ENCODE results near the gene LNPK.
"Not testable (repeated sequence)": the region's sequence is repeated elsewhere in the genome, so short reads cannot be mapped to it uniquely, and the experiment has no call there.

LNPK gene

GRCh38 chr2:175973373-175973772 lies 28.7 kb downstream of the LNPK start:
- no peak for DNase-seq (ENCODE audit: low read depth, low spot score)

- DNase-seq (ENCODE audit: low read depth, low spot score): no peak
Measured at GRCh38 chr2:175966839-175967238, 35.2 kb downstream of the LNPK start.

DNA sequence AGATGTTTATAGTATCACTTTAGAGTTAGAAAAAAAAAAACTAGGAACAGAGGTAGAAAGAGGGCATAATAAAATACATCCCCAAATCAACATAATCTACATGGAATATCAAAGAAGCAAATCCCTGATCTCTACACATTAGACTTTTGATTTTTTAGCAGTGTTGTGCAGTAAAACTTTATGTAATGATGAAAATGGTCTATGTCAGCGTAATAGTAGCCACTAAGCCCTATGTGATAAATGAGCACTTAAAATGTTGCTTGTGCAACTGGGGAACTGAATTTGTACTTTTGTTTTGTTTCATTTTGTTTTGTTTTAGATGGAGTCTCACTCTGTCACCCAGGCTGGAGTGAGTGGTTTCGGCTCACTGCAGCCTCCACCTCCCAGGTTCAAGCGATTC lies 36.3 kb downstream of the LNPK start:
- no peak for DNase-seq (ENCODE audit: low read depth, low spot score)

DNA sequence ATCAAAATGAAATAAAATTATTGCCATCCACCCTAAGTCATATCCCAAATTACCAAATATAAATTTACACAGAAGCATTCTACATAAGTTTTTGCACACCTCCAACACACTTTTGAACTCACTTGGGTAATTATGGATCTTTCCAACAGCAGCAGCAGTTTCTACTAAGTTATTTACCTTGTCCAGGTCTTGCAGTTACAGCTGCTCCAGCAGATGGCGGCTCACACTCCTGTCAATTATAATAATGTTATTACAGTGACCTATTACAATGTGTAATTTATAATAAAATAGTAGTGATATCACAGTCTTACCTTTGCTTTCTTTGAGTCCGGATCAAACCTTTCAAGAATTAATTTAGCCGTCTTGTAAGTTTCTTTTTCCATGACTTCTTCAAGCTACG lies 37.9 kb downstream of the LNPK start:
- no peak for DNase-seq (ENCODE audit: low read depth, low spot score)

DNA sequence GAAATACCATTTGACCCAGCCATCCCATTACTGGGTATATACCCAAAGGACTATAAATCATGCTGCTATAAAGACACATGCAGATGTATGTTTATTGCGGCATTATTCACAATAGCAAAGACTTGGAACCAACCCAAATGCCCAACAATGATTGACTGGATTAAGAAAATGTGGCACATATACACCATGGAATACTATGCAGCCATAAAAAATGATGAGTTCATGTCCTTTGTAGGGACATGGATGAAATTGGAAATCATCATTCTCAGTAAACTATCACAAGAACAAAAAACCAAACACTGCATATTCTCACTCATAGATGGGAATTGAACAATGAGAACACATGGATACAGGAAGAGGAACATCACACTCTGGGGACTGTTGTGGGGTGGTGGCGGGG lies 38.9 kb downstream of the LNPK start:
- not testable (repeated sequence) for DNase-seq (ENCODE audit: low read depth, low spot score)

DNA sequence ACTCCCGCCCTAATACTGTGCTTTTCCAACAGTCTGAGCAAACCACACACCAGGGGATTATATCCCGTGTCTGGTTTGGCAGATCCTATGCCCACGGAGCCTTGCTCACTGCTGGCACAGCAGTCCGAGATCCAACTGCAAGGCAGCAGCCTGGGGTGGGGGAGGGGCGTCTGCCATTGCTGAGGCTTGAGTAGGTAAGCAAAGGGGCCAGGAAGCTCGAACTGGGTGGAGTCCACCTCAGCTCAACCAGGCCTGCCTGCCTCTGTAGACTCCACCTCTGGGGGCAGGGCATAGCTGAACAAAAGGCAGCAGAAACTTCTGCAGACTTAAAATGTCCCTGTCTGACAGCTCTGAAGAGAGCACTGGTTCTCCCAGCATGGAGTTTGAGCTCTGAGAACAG lies 44.2 kb downstream of the LNPK start:
- no peak for DNase-seq (ENCODE audit: low read depth, low spot score)

GRCh38 chr2:175955136-175955535 lies 46.9 kb downstream of the LNPK start:
- DNase-seq (ENCODE audit: low read depth, low spot score): no peak

DNA sequence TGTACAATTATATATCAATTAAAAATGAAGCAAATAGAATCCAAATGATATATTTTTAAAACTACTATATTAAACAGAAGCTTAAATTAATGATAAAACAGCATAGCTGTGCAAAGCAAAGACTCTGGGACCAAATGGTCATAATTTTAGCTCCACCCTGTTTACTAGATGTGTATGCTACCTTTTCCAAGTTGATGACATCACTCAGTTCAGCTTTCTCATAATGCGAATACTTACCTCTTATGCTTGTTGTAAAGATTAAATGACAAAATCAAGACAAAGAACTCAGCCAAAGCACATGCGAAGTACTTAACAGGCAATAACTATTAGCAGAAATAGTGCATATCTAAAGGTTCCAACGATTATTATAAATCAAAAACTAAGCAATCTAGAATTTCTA lies 51.6 kb downstream of the LNPK start:
- no peak for DNase-seq (ENCODE audit: low read depth, low spot score)

GRCh38 chr2:175948191-175948590 lies 53.9 kb downstream of the LNPK start:
- no peak for DNase-seq (ENCODE audit: low read depth, low spot score)

DNA sequence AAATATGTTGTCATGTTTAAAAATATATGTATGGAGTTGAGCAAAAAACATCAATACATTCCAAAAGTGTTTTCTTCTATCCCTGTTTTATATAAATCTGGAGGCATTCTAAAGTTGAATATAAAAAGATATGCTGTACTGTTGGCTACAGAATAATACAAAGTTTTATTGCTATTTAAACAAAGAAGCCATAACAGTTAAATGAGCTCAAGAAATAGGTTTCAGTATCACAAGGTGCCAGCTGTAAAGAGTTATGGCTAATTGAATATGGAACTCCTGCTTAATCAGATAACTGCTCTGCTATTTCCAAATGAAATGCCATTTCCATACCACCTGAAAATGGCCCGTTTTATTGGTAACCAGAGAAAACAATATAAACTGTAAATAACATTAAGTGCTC lies 55.0 kb downstream of the LNPK start:
- DNase-seq (ENCODE audit: low read depth, low spot score): no peak

DNA sequence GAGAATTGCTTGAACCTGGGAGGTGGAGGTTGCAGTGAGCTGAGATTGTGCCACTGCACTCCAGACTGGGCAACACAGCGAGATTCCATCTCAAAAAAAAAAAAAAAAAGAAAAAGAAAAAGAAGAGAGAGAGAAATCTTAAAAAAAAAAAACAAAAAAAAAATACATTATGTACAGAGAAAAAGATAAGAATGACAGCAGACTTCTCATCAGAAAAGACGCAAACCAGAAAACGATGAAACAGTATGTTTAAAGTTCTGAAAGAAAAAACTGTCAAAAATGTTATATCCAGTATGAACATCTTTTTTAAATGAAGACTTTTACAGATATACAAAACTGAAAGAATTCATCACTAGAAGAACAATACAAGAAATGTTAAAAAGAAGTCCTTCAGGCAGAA lies 60.4 kb downstream of the LNPK start:
- DNase-seq (ENCODE audit: low read depth, low spot score): no peak

GRCh38 chr2:175937216-175937615 lies 64.9 kb downstream of the LNPK start:
- no peak for DNase-seq (ENCODE audit: low read depth, low spot score)

- DNase-seq (ENCODE audit: low read depth, low spot score): no peak
Measured at GRCh38 chr2:175935289-175936181, 66.5 kb downstream of the LNPK start.

DNA sequence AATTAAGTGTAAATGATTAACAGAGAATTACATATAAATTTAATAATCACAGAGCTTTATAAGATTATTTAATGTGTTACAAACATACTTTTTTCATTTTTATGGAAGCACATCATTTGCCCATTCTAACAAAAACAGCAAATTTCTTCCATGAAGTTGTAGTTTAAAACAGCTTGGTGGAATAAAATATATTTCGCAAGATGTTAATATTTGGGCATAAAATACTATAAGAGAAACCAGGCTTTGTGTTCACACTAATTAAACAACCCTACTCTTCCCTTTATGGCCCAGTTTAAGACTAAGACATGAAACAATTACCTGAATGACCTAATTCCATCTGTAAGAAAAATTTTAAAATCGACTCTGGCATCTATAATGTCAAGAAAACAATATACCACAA lies 69.4 kb downstream of the LNPK start:
- DNase-seq (ENCODE audit: low read depth, low spot score): no peak

- no peak for DNase-seq (ENCODE audit: low read depth, low spot score)
Measured at GRCh38 chr2:175931805-175932204, 70.3 kb downstream of the LNPK start.

DNA sequence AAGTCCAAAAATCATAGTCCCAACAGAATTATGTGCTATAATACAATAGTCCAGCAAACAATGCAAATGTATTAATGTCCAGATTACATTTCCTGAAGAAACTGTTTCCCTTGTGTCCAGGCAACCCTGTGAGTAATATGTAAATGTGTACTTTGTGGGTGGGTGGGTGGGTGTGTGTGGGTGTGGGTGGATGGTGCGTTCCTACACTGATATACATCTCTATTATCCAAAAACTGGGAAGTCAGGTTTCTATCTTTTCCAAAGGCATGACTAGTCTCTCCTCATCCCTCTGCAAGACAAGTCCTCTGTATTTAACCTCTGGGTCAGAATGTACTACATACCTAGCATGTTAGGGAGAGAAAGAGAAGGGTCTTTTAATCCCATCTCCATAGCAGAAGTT lies 71.6 kb downstream of the LNPK start:
- no peak for DNase-seq (ENCODE audit: low read depth, low spot score)

DNA sequence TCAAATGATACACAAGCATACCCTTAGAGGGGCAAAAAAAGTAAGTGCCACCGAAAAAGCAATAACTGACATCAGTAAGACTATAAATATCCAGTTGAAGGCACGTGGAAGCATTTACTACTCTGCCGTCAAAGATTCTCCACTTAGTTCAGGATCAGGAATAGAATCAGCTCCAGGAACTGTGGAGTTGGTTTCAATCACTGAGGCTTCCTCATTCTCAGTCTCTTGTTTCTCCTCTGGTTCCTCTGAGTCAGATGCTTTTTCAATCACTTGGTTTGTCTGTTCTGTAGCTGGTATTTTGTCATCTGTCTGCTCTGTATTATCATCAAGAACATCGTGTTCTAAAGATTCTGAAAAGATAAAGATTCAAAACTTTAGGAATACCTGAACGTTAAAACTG lies 72.2 kb downstream of the LNPK start:
- DNase-seq (ENCODE audit: low read depth, low spot score): no peak

DNA sequence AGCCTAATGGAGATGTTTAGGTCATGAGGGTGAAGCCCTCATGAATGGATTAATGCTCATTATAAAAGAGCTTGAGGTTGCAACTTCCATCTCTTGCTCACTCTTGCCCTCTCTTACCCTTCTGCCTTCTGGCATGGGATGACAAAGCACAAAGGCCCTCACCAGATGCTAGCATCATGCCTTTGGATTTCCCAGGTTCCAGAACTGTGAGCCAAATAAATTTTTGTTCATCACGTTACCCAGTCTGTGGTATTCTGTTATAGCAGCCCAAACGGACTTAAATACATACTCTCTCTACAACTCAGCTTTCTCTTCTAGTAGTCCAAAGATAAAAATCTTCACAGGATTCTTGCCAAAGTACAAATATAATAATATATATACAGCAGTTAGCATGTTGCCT lies 75.8 kb downstream of the LNPK start:
- no peak for DNase-seq (ENCODE audit: low read depth, low spot score)

DNA sequence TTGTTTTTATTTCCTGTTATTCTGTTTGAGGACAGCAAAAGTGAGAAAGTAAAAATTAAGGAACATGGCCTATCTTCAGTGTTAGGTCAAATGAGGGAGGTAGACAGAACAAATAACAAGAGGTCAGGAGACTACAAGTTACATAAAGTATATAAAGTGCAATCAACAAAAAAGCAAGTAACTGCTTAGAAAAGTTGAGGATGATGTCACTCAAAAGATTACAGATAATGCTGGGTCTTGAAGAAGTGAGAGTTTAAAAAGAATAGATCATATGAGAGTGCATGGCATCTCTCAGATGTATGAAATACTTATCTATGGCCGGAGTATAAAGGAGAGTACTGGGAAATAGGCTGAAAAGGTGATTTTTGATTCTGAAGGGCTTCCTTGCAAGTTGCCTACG lies 79.9 kb downstream of the LNPK start:
- no peak for DNase-seq (ENCODE audit: low read depth, low spot score)

DNA sequence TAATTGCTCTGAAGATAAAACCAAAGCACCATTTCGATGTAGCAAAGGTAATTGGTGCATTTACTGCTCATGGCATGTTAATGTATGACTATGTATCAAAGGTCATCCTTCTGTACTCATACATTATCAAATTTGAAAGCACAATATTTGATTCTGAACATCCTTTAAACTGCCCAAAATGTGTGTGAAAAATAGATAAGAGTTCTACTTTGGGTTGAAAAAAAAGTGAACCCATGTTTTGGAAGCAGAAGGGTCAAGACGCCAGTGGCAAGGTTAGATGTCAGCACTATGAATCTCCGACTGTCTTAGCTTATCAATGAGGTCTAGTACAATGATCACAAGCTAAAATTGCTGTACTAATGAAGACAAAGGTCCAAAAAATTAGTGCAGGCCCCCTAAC lies 83.1 kb downstream of the LNPK start:
- no peak for DNase-seq (ENCODE audit: low read depth, low spot score)

DNA sequence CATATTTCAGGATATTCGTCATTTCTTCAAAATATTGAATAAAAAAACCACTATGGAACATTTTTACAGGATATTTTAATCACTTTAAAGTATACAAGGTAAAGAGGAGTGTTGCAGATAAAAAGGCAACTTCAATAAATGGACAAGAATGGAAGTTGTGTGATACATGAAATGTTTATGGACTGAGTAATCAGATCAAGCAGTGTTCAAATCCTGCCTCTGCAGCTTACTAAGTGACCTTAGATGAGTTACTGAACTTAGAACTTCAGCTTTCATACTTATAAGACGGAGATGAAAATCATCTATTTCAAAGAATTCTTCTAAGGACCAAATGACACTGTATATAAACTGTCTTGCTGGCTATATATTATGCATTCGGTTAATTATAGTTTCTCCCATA lies 87.2 kb downstream of the LNPK start:
- no peak for DNase-seq (ENCODE audit: low read depth, low spot score)

DNA sequence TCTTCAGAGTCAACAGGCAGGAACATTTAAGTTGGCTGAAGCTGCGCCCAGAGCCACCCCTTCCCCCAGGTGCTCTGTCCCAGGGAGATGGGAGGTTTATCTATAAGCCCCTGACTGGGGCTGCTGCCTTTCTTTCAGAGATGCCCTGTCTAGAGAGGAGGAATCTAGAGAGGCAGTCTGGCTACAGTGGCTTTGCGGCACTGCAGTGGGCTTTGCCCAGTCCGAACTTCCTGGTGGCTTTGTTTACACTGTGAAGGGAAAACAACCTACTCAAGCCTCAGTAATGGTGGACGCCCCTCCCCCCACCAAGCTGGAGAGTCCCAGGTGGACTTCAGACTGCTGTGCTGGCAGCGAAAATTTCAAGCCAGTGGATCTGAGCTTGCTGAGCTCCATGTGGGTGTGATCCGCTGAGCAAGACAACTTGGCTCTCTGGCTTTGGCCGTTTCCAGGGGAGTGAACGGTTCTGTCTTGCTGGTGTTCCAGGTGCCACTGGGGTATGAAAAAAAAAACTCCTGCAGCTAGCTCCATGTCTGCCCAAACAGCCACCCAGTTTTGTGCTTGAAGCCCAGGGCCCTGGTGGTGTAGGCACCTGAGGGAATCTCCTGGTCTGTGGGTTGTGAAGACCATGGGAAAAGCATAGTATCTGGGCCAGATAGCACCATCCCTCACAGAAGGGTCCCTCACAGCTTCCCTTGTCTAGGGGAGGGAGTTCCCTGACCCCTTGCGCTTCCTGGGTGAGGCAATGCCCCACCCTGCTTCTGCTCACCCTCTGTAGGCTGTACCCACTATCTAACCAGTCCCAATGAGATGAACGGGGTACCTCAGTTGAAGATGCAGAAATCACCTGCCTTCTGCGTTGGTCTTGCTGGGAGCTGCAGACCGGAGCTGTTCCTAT lies 88.0 kb downstream of the LNPK start:
- DNase-seq (ENCODE audit: low read depth, low spot score): not testable (repeated sequence)

DNA sequence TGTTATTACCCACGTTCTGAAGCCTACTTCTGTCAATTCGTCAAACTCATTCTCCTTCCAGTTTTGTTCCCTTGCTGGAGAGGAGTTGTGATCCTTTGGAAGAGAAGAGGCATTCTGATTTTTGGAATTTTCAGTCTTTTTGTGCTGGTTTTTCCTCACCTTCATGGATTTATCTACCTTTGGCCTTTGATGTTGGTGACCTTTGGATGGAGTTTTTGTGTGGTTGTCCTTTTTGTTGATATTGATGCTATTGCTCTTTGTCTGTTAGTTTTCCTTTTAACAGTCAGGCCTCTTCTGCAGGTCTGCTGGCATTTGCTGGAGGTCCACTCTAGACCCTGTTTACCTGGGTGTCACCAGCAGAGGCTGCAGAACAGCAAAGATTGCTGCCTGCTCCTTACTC lies 88.8 kb downstream of the LNPK start:
- not testable (repeated sequence) for DNase-seq (ENCODE audit: low read depth, low spot score)

Data from iPS DF 19.7 (cell line).